ENCODE results near the gene EIF3K. TPM values are rescaled to one million over a fixed set of nuclear protein-coding genes. Genes with fewer than 3 reads are reported as not detected.
A peak's percentile ranks its signal among the peaks of the same experiment; 100 is the strongest.

The EIF3K gene
- total and polyA plus RNA-seq, 2 of the 13 experiments (the other 11 are each of a cell fraction or from before 2014, with no cell fraction given): 179 to 258 TPM

DNA sequence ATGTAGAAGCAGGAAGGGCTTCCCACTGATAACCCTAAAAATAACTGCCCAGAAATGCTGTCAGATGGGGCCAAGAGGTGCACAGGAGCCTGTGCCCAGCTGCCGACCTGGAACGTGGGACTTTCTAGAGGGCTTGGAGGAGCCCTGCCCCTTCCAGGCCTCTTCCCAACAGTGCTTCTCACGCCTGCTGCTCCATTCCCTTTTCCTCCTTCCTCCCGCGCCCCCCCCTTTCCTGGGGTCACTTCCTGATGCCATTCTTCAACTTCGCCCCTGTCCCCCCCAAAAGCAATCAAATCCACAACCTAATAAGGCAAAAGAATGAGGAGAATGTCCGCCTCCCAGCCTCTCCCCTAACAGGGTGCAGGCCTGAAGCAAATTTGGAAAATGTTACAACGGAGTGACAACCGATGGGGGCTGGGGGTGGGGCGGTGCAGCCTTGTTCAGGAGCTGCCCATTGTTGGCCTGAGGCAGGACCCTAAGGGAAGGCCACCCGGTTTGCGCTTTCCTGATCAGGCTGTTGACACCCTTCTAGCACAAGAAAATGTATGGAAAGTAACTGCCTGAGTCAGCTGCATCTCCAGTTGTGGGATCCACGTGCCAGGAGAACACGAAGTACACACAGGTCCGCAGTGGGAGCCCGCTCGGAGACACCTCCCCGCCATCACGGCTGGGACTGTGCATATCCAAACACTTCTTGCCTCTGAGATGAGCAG lies 47.1 kb downstream of the EIF3K start (continued):
- no peak for TF ChIP-seq HINFP (CRISPR knock-in tag; IDR thresholded peaks at IDR 0.05; ENCODE audit: low read depth)
- TF ChIP-seq ZNF3 (CRISPR knock-in tag; IDR thresholded peaks at IDR 0.05): no peak
- TF ChIP-seq, protein P1, sequence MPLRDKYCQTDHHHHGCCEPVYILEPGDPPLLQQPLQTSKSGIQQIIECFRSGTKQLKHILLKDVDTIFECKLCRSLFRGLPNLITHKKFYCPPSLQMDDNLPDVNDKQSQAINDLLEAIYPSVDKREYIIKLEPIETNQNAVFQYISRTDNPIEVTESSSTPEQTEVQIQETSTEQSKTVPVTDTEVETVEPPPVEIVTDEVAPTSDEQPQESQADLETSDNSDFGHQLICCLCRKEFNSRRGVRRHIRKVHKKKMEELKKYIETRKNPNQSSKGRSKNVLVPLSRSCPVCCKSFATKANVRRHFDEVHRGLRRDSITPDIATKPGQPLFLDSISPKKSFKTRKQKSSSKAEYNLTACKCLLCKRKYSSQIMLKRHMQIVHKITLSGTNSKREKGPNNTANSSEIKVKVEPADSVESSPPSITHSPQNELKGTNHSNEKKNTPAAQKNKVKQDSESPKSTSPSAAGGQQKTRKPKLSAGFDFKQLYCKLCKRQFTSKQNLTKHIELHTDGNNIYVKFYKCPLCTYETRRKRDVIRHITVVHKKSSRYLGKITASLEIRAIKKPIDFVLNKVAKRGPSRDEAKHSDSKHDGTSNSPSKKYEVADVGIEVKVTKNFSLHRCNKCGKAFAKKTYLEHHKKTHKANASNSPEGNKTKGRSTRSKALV (CRISPR knock-in tag; IDR thresholded peaks at IDR 0.05): no peak
- no peak for TF ChIP-seq NCOA2 (CRISPR knock-in tag; IDR thresholded peaks at IDR 0.05)
- peak; percentile 94 for TF ChIP-seq SRF (IDR thresholded peaks at IDR 0.05; ENCODE audit: low read depth, low read length)
- no peak for TF ChIP-seq ZNF792 (CRISPR knock-in tag; IDR thresholded peaks at IDR 0.05)
- no peak for TF ChIP-seq KAT8 (CRISPR knock-in tag; IDR thresholded peaks at IDR 0.05)
- TF ChIP-seq ZNF567 (CRISPR knock-in tag; IDR thresholded peaks at IDR 0.05; ENCODE audit: borderline replicate concordance): no peak
- TF ChIP-seq, protein P2, sequence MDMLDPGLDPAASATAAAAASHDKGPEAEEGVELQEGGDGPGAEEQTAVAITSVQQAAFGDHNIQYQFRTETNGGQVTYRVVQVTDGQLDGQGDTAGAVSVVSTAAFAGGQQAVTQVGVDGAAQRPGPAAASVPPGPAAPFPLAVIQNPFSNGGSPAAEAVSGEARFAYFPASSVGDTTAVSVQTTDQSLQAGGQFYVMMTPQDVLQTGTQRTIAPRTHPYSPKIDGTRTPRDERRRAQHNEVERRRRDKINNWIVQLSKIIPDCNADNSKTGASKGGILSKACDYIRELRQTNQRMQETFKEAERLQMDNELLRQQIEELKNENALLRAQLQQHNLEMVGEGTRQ (IDR thresholded peaks at IDR 0.05; ENCODE audit: low read depth, low read length): no peak
- TF ChIP-seq, protein P2 (CRISPR knock-in tag; IDR thresholded peaks at IDR 0.05; ENCODE audit: borderline replicate concordance): peak; percentile 28; the same call in 1 of the 2 replicates
- no peak for TF ChIP-seq ZNF20 (CRISPR knock-in tag; IDR thresholded peaks at IDR 0.05)
- TF ChIP-seq, protein P3, sequence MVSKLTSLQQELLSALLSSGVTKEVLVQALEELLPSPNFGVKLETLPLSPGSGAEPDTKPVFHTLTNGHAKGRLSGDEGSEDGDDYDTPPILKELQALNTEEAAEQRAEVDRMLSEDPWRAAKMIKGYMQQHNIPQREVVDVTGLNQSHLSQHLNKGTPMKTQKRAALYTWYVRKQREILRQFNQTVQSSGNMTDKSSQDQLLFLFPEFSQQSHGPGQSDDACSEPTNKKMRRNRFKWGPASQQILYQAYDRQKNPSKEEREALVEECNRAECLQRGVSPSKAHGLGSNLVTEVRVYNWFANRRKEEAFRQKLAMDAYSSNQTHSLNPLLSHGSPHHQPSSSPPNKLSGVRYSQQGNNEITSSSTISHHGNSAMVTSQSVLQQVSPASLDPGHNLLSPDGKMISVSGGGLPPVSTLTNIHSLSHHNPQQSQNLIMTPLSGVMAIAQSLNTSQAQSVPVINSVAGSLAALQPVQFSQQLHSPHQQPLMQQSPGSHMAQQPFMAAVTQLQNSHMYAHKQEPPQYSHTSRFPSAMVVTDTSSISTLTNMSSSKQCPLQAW (CRISPR knock-in tag; IDR thresholded peaks at IDR 0.05): 0 out of 2 replicates have a peak, but pooled peaks have one; percentile 13
- TF ChIP-seq ZBTB38 (CRISPR knock-in tag; IDR thresholded peaks at IDR 0.05): peak; percentile 58; the same call in 1 of the 2 replicates
- TF ChIP-seq, protein P4, sequence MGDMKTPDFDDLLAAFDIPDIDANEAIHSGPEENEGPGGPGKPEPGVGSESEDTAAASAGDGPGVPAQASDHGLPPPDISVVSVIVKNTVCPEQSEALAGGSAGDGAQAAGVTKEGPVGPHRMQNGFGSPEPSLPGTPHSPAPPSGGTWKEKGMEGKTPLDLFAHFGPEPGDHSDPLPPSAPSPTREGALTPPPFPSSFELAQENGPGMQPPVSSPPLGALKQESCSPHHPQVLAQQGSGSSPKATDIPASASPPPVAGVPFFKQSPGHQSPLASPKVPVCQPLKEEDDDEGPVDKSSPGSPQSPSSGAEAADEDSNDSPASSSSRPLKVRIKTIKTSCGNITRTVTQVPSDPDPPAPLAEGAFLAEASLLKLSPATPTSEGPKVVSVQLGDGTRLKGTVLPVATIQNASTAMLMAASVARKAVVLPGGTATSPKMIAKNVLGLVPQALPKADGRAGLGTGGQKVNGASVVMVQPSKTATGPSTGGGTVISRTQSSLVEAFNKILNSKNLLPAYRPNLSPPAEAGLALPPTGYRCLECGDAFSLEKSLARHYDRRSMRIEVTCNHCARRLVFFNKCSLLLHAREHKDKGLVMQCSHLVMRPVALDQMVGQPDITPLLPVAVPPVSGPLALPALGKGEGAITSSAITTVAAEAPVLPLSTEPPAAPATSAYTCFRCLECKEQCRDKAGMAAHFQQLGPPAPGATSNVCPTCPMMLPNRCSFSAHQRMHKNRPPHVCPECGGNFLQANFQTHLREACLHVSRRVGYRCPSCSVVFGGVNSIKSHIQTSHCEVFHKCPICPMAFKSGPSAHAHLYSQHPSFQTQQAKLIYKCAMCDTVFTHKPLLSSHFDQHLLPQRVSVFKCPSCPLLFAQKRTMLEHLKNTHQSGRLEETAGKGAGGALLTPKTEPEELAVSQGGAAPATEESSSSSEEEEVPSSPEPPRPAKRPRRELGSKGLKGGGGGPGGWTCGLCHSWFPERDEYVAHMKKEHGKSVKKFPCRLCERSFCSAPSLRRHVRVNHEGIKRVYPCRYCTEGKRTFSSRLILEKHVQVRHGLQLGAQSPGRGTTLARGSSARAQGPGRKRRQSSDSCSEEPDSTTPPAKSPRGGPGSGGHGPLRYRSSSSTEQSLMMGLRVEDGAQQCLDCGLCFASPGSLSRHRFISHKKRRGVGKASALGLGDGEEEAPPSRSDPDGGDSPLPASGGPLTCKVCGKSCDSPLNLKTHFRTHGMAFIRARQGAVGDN (CRISPR knock-in tag; IDR thresholded peaks at IDR 0.05): peak; percentile 81
- no peak for TF ChIP-seq SALL2 (CRISPR knock-in tag; IDR thresholded peaks at IDR 0.05)
- no peak for TF ChIP-seq GATAD2A (CRISPR knock-in tag; IDR thresholded peaks at IDR 0.05)
- TF ChIP-seq ZSCAN20 (CRISPR knock-in tag; IDR thresholded peaks at IDR 0.05; ENCODE audit: borderline replicate concordance): no peak
- no peak for TF ChIP-seq MIXL1 (CRISPR knock-in tag; IDR thresholded peaks at IDR 0.05)
- no peak for TF ChIP-seq PCBP2 (optimal IDR thresholded peaks at IDR 0.05; ENCODE audit: low read depth, low read length, poor library complexity, severe bottlenecking)

All from HepG2 (cell line).